ENCODE data around the gene CES3. TPM values are rescaled to one million over a fixed set of nuclear protein-coding genes. Genes with fewer than 3 reads are reported as not detected.

The CES3 gene
- total RNA-seq, 4 donors from 2014 or later, result 0.13 to 1.3 (median 0.22) TPM; not detected in 1

DNA sequence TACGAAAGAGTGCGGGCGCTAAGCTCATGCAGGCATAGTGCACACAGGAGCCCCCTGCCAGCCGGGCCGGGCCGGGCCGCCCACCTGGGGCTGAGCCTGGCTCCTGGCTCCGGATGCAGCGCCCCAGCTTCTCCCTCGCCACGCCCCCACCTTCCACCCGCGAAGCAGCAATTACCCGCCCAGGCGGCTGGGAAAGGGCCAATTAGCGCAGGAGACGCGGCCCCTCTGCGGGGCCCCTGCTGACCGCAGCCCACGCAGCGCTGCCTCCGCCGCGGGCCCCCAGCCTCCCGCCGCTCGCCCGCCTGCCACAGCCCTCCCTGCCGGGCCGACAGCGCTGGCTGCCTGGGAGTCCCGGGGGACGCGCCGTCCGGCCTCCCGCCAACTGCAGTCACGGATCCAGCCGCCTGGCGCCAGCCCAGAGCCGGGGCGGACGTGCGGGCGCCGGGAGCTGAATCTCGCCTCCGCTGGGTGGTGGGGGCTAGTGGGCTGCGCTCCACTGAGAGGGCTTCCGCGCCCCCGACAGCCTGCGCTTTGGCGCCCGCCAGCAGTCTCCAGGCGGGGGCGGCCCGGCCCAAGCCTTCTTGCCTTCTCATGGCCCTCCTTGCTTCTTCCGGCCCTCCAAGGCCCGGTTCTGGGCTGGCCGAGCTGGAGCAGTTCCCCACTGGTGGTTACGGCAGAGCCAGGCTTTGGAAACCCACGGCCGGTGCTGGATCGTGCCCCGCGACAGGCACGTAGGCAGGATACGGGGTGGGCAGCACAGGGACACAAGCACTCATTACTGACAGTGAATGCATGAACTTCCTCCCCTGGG lies 53.0 kb downstream of the CES3 start:
- Histone ChIP-seq H3K9me3 (no peaks in the 10 kb centered on the region), H3K27me3 (no peaks in the 10 kb centered on the region), H3K36me3 (no peaks in the 10 kb centered on the region), H3K4me3 (replicated peaks in 1 of 3) (peak overlapping the region in 2 of 3 donors; percentile 25 to 47), H3K4me1 (peaks cover 9 to 17% of the 10 kb centered on the region in 2 donors), H3K27ac (peak overlapping the region; percentile 3 to 57 (median 9))
- peak; percentile 81 to 83 for DNase-seq
- 1 to 2% methylated on average over 7 to 26 of the region's 70 CpGs for WGBS, 2 donors
- TF ChIP-seq, protein P1, sequence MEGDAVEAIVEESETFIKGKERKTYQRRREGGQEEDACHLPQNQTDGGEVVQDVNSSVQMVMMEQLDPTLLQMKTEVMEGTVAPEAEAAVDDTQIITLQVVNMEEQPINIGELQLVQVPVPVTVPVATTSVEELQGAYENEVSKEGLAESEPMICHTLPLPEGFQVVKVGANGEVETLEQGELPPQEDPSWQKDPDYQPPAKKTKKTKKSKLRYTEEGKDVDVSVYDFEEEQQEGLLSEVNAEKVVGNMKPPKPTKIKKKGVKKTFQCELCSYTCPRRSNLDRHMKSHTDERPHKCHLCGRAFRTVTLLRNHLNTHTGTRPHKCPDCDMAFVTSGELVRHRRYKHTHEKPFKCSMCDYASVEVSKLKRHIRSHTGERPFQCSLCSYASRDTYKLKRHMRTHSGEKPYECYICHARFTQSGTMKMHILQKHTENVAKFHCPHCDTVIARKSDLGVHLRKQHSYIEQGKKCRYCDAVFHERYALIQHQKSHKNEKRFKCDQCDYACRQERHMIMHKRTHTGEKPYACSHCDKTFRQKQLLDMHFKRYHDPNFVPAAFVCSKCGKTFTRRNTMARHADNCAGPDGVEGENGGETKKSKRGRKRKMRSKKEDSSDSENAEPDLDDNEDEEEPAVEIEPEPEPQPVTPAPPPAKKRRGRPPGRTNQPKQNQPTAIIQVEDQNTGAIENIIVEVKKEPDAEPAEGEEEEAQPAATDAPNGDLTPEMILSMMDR (IDR thresholded peaks at IDR 0.05), result peak in 2 of 6 experiments; percentile 44 to 48
- TF ChIP-seq POLR2A (IDR thresholded peaks at IDR 0.05), result peak in 1 of 2 donors; percentile 15
- intact Hi-C loops (cut with DNase I), result no loop called here

DNA sequence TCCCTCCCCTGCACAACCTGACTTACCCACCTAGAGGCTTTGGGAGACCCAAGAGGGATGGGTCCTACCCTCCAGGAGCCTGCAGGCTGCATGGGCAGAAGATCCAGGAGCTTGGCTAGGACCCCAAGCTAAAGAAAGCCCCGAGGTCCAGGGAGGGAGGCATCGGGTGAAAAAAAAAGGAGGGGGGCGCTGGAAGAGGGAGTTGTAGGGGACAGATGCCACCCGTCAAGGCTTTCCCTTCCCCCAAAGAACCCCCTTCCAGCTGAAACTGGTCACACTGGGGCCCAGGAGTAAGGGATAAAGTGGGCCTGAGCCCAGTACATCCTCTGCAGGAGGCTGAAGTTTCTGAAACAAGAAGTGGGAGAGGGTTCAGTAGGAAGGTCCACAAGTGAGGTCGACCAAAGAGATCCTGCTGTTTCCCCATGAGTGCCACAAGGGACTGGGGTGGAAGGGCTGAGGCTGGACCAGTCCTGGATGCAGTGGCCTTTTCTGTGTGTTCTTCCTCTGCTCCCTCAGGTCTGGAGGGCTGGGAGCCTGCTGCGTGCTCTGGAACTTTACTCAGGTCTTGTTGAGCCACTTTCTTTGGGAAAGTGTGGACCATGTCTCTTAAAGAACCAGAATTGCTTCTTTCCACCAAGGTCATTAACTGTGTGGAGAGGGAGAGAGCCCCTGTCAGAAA lies 53.7 kb downstream of the CES3 start:
- peak overlapping the region in 2 of 3 donors; percentile 9 to 57 for H3K27ac ChIP-seq
- TF ChIP-seq, protein P1 (IDR thresholded peaks at IDR 0.05), result no peak
- TF ChIP-seq POLR2A (IDR thresholded peaks at IDR 0.05), result no peak
- H3K27me3 ChIP-seq, result no peaks in the 10 kb centered on the region
- no peaks in the 10 kb centered on the region for H3K9me3 ChIP-seq
- peak overlapping the region in 1 of 3 donors; percentile 47 for H3K4me3 ChIP-seq (replicated peaks in 1 of 3)
- H3K36me3 ChIP-seq, result no peaks in the 10 kb centered on the region
- 60 to 65% methylated on average over 6 of the region's 6 CpGs for WGBS, 2 donors
- no peak for DNase-seq
- peaks cover 9 to 17% of the 10 kb centered on the region in 2 donors for H3K4me1 ChIP-seq
- intact Hi-C loops (cut with DNase I), result no loop called here

DNA sequence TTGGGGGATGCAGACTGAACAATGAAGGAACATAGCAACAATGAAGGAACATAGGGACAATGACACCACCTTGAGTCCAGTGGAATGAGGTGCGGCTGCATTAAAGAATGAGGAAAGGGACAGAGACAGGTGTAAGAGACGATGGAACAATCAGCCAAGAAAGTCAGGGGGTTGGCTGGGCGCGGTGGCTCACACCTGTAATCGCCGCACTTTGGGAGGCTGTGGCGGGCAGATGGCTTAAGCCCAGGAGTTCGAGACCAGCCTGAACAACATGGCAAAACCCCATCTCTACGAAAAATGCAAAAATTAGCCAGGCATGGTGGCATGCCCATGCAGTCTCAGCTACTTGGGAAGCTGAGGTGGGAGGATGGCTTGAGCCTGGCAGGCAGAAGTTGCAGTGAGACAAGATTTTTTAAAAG lies 54.3 kb downstream of the CES3 start:
- H3K9me3 ChIP-seq, result no peaks in the 10 kb centered on the region
- DNase-seq, result no peak
- WGBS, 2 donors, result 91 to 93% methylated on average over 9 of the region's 9 CpGs
- peaks cover 9 to 17% of the 10 kb centered on the region in 2 donors for H3K4me1 ChIP-seq
- H3K4me3 ChIP-seq (replicated peaks in 1 of 3), result no peak overlapping the region
- TF ChIP-seq POLR2A (IDR thresholded peaks at IDR 0.05), result no peak
- TF ChIP-seq, protein P1 (IDR thresholded peaks at IDR 0.05), result peak in 3 of 6 experiments; percentile 12 to 28 (median 19)
- no peaks in the 10 kb centered on the region for H3K27me3 ChIP-seq
- H3K36me3 ChIP-seq, result no peaks in the 10 kb centered on the region
- H3K27ac ChIP-seq, result no peak overlapping the region
- intact Hi-C loops (cut with DNase I), result no loop called here

DNA sequence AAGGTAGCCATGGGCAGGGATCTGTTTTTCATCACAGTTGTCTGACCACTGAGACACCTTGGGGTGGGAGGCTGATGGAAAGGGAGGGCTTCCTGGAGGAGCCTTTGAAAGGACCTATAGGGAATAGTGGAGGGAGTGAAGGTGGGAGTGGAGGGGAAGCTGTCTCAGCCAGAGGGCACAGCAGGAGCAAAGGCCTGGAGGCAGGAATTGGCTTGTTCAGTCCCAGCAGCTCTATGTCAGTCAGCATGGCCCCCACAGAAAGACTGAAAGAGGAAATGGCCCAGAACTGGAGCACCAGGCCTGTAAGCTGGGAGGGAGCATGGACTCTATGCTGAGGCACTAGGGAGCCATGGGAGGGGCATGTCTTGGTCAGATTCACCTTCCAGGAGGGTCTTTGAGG lies 55.1 kb downstream of the CES3 start:
- TF ChIP-seq POLR2A (IDR thresholded peaks at IDR 0.05), result no peak
- TF ChIP-seq, protein P1 (IDR thresholded peaks at IDR 0.05), result no peak
- intact Hi-C loops (cut with DNase I), result no loop called here
- peaks cover 9 to 17% of the 10 kb centered on the region in 2 donors for H3K4me1 ChIP-seq
- no peaks in the 10 kb centered on the region for H3K9me3 ChIP-seq
- H3K36me3 ChIP-seq, result no peaks in the 10 kb centered on the region
- H3K27ac ChIP-seq, result no peak overlapping the region
- no peaks in the 10 kb centered on the region for H3K27me3 ChIP-seq
- no peak for DNase-seq
- no peak overlapping the region for H3K4me3 ChIP-seq (replicated peaks in 1 of 3)

Measured in thyroid gland (tissue), 4 donors.